H1 (cell line): ENCODE results near the gene QSOX2. TPM values are rescaled to one million over a fixed set of nuclear protein-coding genes. Genes with fewer than 3 reads are reported as not detected.

Source experiments
- BACH1 ChIP-seq: IDR thresholded peaks from 2 replicates; pipeline ENCODE4 v1.6.1; 2012; ENCODE audit warnings: low read length, improper control_type of control experiment
- CTCF ChIP-seq, 3 experiments: IDR thresholded peaks; 1 replicate in 2 of 3; 2 replicates in 1 of 3; pipeline versions ENCODE4 v1.5.1 to v1.6.1; 2011; ENCODE audit warnings: low read length in 3 of 3, mild to moderate bottlenecking in 3 of 3, inconsistent platforms in 2 of 3, low read depth in 1 of 3, moderate library complexity in 1 of 3; ENCODE audit not compliant: insufficient read depth in 1 of 3; ENCODE audit errors: control extremely low read depth in 1 of 3
- polyA plus RNA-seq, 7 experiments: library from polyadenylated mRNA; depleted of rRNA in 3 of 7; stranded (reverse) in 5 of 7; unstranded in 2 of 7; fragments of >200 nt in 5 of 7; fragments of 200-250 nt in 2 of 7; gene quantifications; 1 replicate in 5 of 7; 2 replicates in 1 of 7; 4 replicates in 1 of 7; pipeline versions ENCODE4 v1.2.1 to v1.2.3, GENCODE V29; 2011 to 2013; ENCODE audit warnings: missing spikeins in 2 of 7, mixed read lengths in 2 of 7
- total RNA-seq: library from RNA; stranded (reverse); fragmentation: NEBNext Ultra II Directional; extraction: Animal tissue kit (Norgen Biotek cat#: 25700); gene quantifications from 2 replicates; pipeline ENCODE4 v1.2.1, GENCODE V29; 2021

Gene QSOX2
- total and polyA plus RNA-seq, 2 of the 8 experiments (the other 6 are each of a cell fraction or from before 2014, with no cell fraction given), result 18.0 to 28.6 TPM

GRCh38 chr9:136289651-136290507, 44.3 kb upstream of the QSOX2 start (continued):
- TF ChIP-seq CTCF (IDR thresholded peaks at IDR 0.05; ENCODE audit: control extremely low read depth in 1 of 3, insufficient read depth in 1 of 3, low read depth in 1 of 3, low read length in 3 of 3), result peak in 2 of 3 experiments; percentile 34 to 46; a peak in 2 of 4 replicates
- TF ChIP-seq BACH1, result no peak
